HepG2 (cell line): ENCODE results near the gene ACOX3. TPM values are rescaled to one million over a fixed set of nuclear protein-coding genes. Genes with fewer than 3 reads are reported as not detected.
A peak's percentile ranks its signal among the peaks of the same experiment; 100 is the strongest.

Experiments used
- AKAP8 ChIP-seq: sonication (generic); formaldehyde crosslinking; IDR thresholded peaks from 2 replicates; pipeline ENCODE4 v1.5.1; 2020; ENCODE audit warnings: mild to moderate bottlenecking, missing genetic modification reagents
- FOSL2 ChIP-seq: sonication (generic); formaldehyde crosslinking; IDR thresholded peaks from 2 replicates; pipeline ENCODE4 v1.4.0; 2020; ENCODE audit warnings: missing genetic modification reagents
- HOXA3 ChIP-seq: sonication (generic); formaldehyde crosslinking; IDR thresholded peaks from 2 replicates; pipeline ENCODE4 v1.5.0; 2020; ENCODE audit warnings: missing genetic modification reagents
- MTA1 ChIP-seq: sonication (generic); formaldehyde crosslinking; IDR thresholded peaks from 2 replicates; pipeline ENCODE4 v1.4.0; 2020; ENCODE audit warnings: missing genetic modification reagents, mild to moderate bottlenecking, borderline replicate concordance
- RFXANK ChIP-seq: IDR thresholded peaks from 2 replicates; pipeline ENCODE4 v1.6.1; 2016
- SAFB2 ChIP-seq: sonication (generic); formaldehyde crosslinking; IDR thresholded peaks from 2 replicates; pipeline ENCODE4 v1.5.1; 2020; ENCODE audit warnings: missing genetic modification reagents, low read depth, mild to moderate bottlenecking, borderline replicate concordance
- TOPORS ChIP-seq: sonication (generic); formaldehyde crosslinking; IDR thresholded peaks from 2 replicates; pipeline ENCODE4 v1.8.0; 2023; ENCODE audit warnings: mild to moderate bottlenecking, missing genetic modification reagents
- ZC3H13 ChIP-seq: sonication (generic); formaldehyde crosslinking; IDR thresholded peaks from 2 replicates; pipeline ENCODE4 v1.8.1; 2023; ENCODE audit warnings: mild to moderate bottlenecking, missing genetic modification reagents, moderate library complexity
- ZFP1 ChIP-seq: IDR thresholded peaks from 2 replicates; pipeline ENCODE4 v1.6.1; 2016
- ZNF296 ChIP-seq: sonication (generic); formaldehyde crosslinking; conservative IDR thresholded peaks from 2 replicates; pipeline ENCODE4 v1.5.0; 2020; ENCODE audit warnings: mild to moderate bottlenecking, missing genetic modification reagents
- ZNF3 ChIP-seq: IDR thresholded peaks from 2 replicates; pipeline ENCODE4 v1.7.0; 2017; ENCODE audit warnings: inconsistent platforms
- ZNF335 ChIP-seq: sonication (generic); formaldehyde crosslinking; IDR thresholded peaks from 2 replicates; pipeline ENCODE4 v1.4.0; 2020; ENCODE audit warnings: missing genetic modification reagents
- ZNF337 ChIP-seq: sonication (generic); formaldehyde crosslinking; IDR thresholded peaks from 2 replicates; pipeline ENCODE4 v1.5.1; 2020; ENCODE audit warnings: missing genetic modification reagents, low read depth, mild to moderate bottlenecking, borderline replicate concordance
- ZNF546 ChIP-seq: sonication (generic); formaldehyde crosslinking; conservative IDR thresholded peaks from 2 replicates; pipeline ENCODE4 v1.8.1; 2023; ENCODE audit warnings: mild to moderate bottlenecking, missing genetic modification reagents
- ZNF674 ChIP-seq: sonication (generic); formaldehyde crosslinking; IDR thresholded peaks from 2 replicates; pipeline ENCODE4 v1.5.0; 2020; ENCODE audit warnings: low read depth, mild to moderate bottlenecking, missing genetic modification reagents
- ZNF773 ChIP-seq: sonication (generic); formaldehyde crosslinking; IDR thresholded peaks from 2 replicates; pipeline ENCODE4 v1.4.0; 2020; ENCODE audit warnings: missing genetic modification reagents, borderline replicate concordance
- polyA plus RNA-seq, 8 experiments: library from polyadenylated mRNA; depleted of rRNA in 3 of 8; stranded (reverse) in 7 of 8; unstranded in 1 of 8; fragments of >200 nt; fragmentation: Illumina TruSeq in 4 of 8; extraction: Trizol in 4 of 8; gene quantifications; 2 replicates each; pipeline versions ENCODE4 v1.2.1 to v1.2.3, GENCODE V29; 2011 to 2016; ENCODE audit warnings: low read depth in 4 of 8, missing spikeins in 1 of 8, mixed read lengths in 1 of 8; ENCODE audit not compliant: insufficient read depth in 1 of 8
- total RNA-seq, 5 experiments: library from RNA; depleted of rRNA; stranded (reverse); fragments of >200 nt; fragmentation: Illumina TruSeq; extraction: Trizol; gene quantifications; 2 replicates each; pipeline ENCODE4 v1.2.3, GENCODE V29; 2016; ENCODE audit warnings: low read depth in 1 of 5
- TF ChIP-seq, protein P1 (sequence below): sonication (generic); formaldehyde crosslinking; IDR thresholded peaks from 2 replicates; pipeline ENCODE4 v1.4.0; 2020; ENCODE audit warnings: missing genetic modification reagents, borderline replicate concordance
- TF ChIP-seq, protein P2 (sequence below): sonication (generic); formaldehyde crosslinking; IDR thresholded peaks from 2 replicates; pipeline ENCODE4 v1.4.0; 2020; ENCODE audit warnings: missing genetic modification reagents
- TF ChIP-seq, protein P3 (sequence below), 2 experiments: sonication (generic) in 1 of 2; formaldehyde crosslinking in 1 of 2; IDR thresholded peaks; 2 replicates each; pipeline versions ENCODE4 v1.5.1 to v1.6.1; 2011 to 2020; ENCODE audit warnings: borderline replicate concordance in 1 of 2, low read depth in 1 of 2, low read length in 1 of 2, mild to moderate bottlenecking in 1 of 2, missing genetic modification reagents in 1 of 2, moderate library complexity in 1 of 2
- TF ChIP-seq, protein P4 (sequence below): IDR thresholded peaks from 2 replicates; pipeline ENCODE4 v1.6.1; 2012; ENCODE audit warnings: low read length, improper control_type of control experiment
- TF ChIP-seq, protein P5 (sequence below): sonication (generic); formaldehyde crosslinking; IDR thresholded peaks from 2 replicates; pipeline ENCODE4 v1.8.0; 2022; ENCODE audit warnings: missing genetic modification reagents, mild to moderate bottlenecking, borderline replicate concordance

ACOX3 gene
- total and polyA plus RNA-seq, 2 of the 13 experiments (the other 11 are each of a cell fraction or from before 2014, with no cell fraction given): 4.2 to 17.8 TPM

DNA sequence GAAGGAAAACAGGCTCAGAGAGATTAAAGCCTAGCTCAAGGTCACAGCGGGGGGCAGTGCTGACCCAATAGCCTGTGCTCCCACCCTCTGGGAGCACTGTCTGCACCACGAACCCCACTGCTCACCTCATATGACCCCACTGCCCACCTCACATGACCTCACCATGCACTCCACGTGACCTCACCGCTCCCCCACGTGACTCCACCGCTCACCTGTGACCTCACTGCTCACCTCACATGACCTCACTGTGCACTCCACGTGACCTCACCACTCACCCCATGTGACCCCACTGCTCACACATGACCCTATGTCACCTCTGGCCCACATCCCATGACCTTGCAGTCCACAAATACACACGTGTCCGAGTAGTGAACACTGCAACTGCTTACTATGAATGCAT lies 55.4 kb downstream of the ACOX3 start (continued):
- TF ChIP-seq, protein P1, sequence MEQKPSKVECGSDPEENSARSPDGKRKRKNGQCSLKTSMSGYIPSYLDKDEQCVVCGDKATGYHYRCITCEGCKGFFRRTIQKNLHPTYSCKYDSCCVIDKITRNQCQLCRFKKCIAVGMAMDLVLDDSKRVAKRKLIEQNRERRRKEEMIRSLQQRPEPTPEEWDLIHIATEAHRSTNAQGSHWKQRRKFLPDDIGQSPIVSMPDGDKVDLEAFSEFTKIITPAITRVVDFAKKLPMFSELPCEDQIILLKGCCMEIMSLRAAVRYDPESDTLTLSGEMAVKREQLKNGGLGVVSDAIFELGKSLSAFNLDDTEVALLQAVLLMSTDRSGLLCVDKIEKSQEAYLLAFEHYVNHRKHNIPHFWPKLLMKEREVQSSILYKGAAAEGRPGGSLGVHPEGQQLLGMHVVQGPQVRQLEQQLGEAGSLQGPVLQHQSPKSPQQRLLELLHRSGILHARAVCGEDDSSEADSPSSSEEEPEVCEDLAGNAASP (CRISPR knock-in tag): peak; percentile 76; the same call in 1 of the 2 replicates
- TF ChIP-seq AKAP8 (CRISPR knock-in tag) (no peak), SAFB2 (CRISPR knock-in tag) (no peak), FOSL2 (CRISPR knock-in tag) (no peak), TOPORS (CRISPR knock-in tag) (no peak), ZFP1 (no peak), ZNF773 (CRISPR knock-in tag) (no peak), ZNF3 (CRISPR knock-in tag) (no peak), ZNF546 (CRISPR knock-in tag) (no peak), RFXANK (CRISPR knock-in tag) (no peak), ZNF337 (CRISPR knock-in tag) (no peak), ZNF674 (no peak), ZC3H13 (0 out of 2 replicates have a peak, but pooled peaks have one; percentile 43), ZNF335 (CRISPR knock-in tag) (no peak), ZNF296 (no peak), MTA1 (CRISPR knock-in tag) (0 out of 2 replicates have a peak, but pooled peaks have one; percentile 19), HOXA3 (CRISPR knock-in tag) (peak; percentile 47)
- TF ChIP-seq, protein P2, sequence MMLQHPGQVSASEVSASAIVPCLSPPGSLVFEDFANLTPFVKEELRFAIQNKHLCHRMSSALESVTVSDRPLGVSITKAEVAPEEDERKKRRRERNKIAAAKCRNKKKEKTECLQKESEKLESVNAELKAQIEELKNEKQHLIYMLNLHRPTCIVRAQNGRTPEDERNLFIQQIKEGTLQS: no peak
- TF ChIP-seq, protein P3, sequence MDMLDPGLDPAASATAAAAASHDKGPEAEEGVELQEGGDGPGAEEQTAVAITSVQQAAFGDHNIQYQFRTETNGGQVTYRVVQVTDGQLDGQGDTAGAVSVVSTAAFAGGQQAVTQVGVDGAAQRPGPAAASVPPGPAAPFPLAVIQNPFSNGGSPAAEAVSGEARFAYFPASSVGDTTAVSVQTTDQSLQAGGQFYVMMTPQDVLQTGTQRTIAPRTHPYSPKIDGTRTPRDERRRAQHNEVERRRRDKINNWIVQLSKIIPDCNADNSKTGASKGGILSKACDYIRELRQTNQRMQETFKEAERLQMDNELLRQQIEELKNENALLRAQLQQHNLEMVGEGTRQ (IDR thresholded peaks at IDR 0.05; ENCODE audit: low read depth, low read length): peak; percentile 45; the same call in 1 of the 2 replicates
- TF ChIP-seq, protein P3 (CRISPR knock-in tag; IDR thresholded peaks at IDR 0.05; ENCODE audit: borderline replicate concordance): no peak
- TF ChIP-seq, protein P4, sequence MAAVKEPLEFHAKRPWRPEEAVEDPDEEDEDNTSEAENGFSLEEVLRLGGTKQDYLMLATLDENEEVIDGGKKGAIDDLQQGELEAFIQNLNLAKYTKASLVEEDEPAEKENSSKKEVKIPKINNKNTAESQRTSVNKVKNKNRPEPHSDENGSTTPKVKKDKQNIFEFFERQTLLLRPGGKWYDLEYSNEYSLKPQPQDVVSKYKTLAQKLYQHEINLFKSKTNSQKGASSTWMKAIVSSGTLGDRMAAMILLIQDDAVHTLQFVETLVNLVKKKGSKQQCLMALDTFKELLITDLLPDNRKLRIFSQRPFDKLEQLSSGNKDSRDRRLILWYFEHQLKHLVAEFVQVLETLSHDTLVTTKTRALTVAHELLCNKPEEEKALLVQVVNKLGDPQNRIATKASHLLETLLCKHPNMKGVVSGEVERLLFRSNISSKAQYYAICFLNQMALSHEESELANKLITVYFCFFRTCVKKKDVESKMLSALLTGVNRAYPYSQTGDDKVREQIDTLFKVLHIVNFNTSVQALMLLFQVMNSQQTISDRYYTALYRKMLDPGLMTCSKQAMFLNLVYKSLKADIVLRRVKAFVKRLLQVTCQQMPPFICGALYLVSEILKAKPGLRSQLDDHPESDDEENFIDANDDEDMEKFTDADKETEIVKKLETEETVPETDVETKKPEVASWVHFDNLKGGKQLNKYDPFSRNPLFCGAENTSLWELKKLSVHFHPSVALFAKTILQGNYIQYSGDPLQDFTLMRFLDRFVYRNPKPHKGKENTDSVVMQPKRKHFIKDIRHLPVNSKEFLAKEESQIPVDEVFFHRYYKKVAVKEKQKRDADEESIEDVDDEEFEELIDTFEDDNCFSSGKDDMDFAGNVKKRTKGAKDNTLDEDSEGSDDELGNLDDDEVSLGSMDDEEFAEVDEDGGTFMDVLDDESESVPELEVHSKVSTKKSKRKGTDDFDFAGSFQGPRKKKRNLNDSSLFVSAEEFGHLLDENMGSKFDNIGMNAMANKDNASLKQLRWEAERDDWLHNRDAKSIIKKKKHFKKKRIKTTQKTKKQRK: no peak
- TF ChIP-seq, protein P5, sequence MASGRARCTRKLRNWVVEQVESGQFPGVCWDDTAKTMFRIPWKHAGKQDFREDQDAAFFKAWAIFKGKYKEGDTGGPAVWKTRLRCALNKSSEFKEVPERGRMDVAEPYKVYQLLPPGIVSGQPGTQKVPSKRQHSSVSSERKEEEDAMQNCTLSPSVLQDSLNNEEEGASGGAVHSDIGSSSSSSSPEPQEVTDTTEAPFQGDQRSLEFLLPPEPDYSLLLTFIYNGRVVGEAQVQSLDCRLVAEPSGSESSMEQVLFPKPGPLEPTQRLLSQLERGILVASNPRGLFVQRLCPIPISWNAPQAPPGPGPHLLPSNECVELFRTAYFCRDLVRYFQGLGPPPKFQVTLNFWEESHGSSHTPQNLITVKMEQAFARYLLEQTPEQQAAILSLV: no peak
